Cardiac muscle cell (in vitro differentiated cells and primary cell): ENCODE measurements around the gene LDB2. TPM values are rescaled to one million over a fixed set of nuclear protein-coding genes. Genes with fewer than 3 reads are reported as not detected.

Experiments used
- DNase-seq, 2 donors: peaks; one replicate each; pipeline versions ENCODE4 v3.0.0 to v3.0.0-alpha.2; 2010 to 2017; ENCODE audit warnings: low read depth in 1 of 2, low spot score in 1 of 2
- H3K27ac ChIP-seq: fragments of 200-600 bp; sonication (generic); 2 replicates; pipeline ENCODE4 v1.5.1; 2016
- H3K27me3 ChIP-seq: fragments of 200-600 bp; sonication (generic); 2 replicates; pipeline ENCODE4 v1.6.0; 2016; ENCODE audit warnings: control low read depth
- H3K36me3 ChIP-seq: fragments of 200-600 bp; sonication (generic); 2 replicates; pipeline ENCODE4 v1.5.1; 2016; ENCODE audit warnings: control low read depth
- H3K4me1 ChIP-seq: fragments of 200-600 bp; sonication (generic); 2 replicates; pipeline ENCODE4 v1.8.1; 2017; ENCODE audit warnings: low read depth, mild to moderate bottlenecking, mixed run types
- H3K4me3 ChIP-seq: fragments of 200-600 bp; sonication (generic); 2 replicates; pipeline ENCODE4 v1.5.1; 2016; ENCODE audit warnings: mild to moderate bottlenecking
- H3K9me3 ChIP-seq: fragments of 200-600 bp; sonication (generic); 2 replicates; pipeline ENCODE4 v1.5.1; 2017; ENCODE audit warnings: low read depth, mild to moderate bottlenecking, control low read depth
- polyA plus RNA-seq: library from polyadenylated mRNA; unstranded; fragments of >200 nt; fragmentation: Nextera tagmentation; extraction: Ambion mirVana; gene quantifications from 2 replicates; pipeline ENCODE4 v1.2.1, GENCODE V29; 2016
- total RNA-seq: library from RNA; depleted of rRNA; stranded (reverse); fragments of >200 nt; gene quantifications from 2 replicates; pipeline ENCODE4 v1.2.3, GENCODE V29; 2016
- TF ChIP-seq, protein P1 (sequence below): IDR thresholded peaks from 2 replicates; pipeline ENCODE4 v1.5.1; 2012; ENCODE audit warnings: low read depth, mild to moderate bottlenecking, low read length

The LDB2 gene
- total and polyA plus RNA-seq, 2 experiments from 2014 or later: 10.4 to 12.4 TPM

DNA sequence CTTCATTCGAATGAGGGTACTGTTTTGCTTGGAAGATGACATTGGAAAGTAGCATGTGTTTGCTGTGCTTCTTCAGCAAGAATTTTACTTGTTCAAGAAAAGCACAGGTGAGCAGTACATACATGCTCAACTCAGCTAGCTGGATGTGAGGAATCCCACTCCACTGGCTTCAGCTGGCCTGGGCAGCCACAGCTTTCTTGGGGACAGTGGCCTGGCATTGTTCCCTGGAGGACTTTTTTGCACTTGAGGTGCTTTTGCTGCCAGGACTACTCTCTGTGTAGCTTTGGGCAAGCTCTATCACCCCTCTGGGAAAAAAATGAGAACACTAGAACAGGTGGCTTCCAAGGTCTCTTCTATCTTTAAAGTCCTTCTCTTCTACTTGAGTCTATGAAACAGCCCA, 184.3 kb downstream of the LDB2 start:
- Histone ChIP-seq H3K9me3 (no peaks in the 10 kb centered on the region), H3K27me3 (no peaks in the 10 kb centered on the region), H3K4me1 (no peaks in the 10 kb centered on the region), H3K4me3 (no peak overlapping the region), H3K27ac (no peak overlapping the region), H3K36me3 (no peaks in the 10 kb centered on the region)
- TF ChIP-seq, protein P1, sequence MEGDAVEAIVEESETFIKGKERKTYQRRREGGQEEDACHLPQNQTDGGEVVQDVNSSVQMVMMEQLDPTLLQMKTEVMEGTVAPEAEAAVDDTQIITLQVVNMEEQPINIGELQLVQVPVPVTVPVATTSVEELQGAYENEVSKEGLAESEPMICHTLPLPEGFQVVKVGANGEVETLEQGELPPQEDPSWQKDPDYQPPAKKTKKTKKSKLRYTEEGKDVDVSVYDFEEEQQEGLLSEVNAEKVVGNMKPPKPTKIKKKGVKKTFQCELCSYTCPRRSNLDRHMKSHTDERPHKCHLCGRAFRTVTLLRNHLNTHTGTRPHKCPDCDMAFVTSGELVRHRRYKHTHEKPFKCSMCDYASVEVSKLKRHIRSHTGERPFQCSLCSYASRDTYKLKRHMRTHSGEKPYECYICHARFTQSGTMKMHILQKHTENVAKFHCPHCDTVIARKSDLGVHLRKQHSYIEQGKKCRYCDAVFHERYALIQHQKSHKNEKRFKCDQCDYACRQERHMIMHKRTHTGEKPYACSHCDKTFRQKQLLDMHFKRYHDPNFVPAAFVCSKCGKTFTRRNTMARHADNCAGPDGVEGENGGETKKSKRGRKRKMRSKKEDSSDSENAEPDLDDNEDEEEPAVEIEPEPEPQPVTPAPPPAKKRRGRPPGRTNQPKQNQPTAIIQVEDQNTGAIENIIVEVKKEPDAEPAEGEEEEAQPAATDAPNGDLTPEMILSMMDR: no peak
- DNase-seq: no peak

DNA sequence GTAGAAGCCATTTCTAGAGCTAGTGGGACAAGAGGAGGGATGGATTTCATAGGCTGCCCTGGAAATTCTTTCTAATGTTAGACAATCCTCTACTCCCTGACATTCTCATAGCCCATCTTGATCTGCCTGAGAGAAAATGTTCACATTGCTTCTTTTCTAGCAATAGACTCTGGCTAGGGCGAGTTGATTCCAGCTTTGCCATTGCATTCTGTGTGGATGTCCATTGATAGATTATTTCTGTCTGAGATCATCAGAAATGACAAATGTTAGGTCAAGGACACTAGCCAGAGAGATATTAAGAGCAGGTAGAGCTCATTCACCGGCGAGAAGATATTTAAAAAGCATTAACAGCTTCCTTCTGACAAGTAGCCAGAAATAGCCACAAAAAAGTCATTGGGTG, 184.7 kb downstream of the LDB2 start:
- Histone ChIP-seq H3K4me3 (no peak overlapping the region), H3K27ac (no peak overlapping the region), H3K4me1 (no peaks in the 10 kb centered on the region), H3K27me3 (no peaks in the 10 kb centered on the region), H3K36me3 (no peaks in the 10 kb centered on the region), H3K9me3 (no peaks in the 10 kb centered on the region)
- TF ChIP-seq, protein P1: no peak
- DNase-seq: no peak

DNA sequence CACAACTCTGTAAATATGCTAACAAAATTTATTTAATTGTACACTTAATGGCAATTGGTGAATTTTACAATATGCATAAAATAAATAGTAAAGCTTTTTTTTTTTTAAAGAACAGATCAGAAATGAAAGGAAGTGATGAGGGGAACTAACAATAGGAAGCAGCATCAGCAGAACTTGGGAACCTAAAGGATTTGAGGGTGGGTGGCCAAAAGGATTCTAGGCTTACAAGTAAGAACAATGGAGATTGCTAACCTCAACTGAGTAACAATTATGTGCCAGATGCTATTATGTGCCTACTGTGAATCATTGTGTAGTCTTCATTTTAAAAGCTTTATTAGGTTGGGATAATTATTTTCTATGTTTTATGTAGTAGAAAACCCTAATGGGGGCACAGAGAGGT, 185.2 kb downstream of the LDB2 start:
- TF ChIP-seq, protein P1: no peak
- Histone ChIP-seq H3K9me3 (no peaks in the 10 kb centered on the region), H3K27me3 (no peaks in the 10 kb centered on the region), H3K36me3 (no peaks in the 10 kb centered on the region), H3K4me3 (no peak overlapping the region), H3K27ac (no peak overlapping the region), H3K4me1 (no peaks in the 10 kb centered on the region)
- no peak for DNase-seq

DNA sequence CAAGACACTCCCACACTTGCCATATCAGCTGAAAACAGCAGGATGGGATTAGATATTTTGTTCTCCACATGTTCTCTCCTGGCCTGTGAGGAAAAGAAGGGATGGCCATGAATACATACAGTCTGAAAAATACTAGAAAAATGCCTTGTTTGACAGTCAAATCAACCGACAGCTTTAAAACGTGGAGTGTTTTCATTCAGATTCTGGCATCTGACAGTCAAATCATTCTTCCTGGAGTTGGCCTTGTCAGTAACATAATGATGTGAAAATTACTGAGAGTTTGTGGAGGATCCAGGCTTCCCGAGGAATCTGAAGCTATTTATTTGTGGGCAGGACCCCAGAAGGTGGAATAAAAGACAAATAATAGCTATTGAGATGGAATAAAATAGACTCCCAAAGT, 188.2 kb downstream of the LDB2 start:
- DNase-seq: no peak
- Histone ChIP-seq H3K27ac (no peak overlapping the region), H3K9me3 (no peaks in the 10 kb centered on the region), H3K36me3 (no peaks in the 10 kb centered on the region), H3K4me1 (no peaks in the 10 kb centered on the region), H3K27me3 (no peaks in the 10 kb centered on the region), H3K4me3 (no peak overlapping the region)
- TF ChIP-seq, protein P1: no peak

DNA sequence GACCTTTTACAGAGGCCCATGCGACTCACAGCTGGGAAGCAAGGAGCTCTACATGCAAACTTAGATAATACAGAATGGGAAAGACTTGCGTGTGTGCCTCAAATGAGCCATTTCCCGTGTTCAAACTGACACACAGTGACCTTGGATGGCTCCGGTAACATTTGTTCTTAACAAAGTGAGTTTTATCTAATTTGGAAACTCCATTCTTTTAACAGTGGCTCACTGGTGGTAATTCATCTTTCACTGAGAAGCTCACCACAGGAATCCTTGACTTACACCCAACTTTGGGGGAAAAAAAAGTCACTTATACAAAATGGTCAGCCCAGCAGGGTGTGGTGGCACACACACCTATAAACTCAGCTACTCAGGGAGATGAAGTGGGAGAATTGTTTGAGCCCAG, 190.6 kb downstream of the LDB2 start:
- H3K4me3 ChIP-seq: no peak overlapping the region
- no peaks in the 10 kb centered on the region for H3K4me1 ChIP-seq
- no peaks in the 10 kb centered on the region for H3K27me3 ChIP-seq
- no peak overlapping the region for H3K27ac ChIP-seq
- TF ChIP-seq, protein P1: no peak
- DNase-seq: peak in 1 of 2 donors; percentile 67
- H3K36me3 ChIP-seq: no peaks in the 10 kb centered on the region
- H3K9me3 ChIP-seq: no peaks in the 10 kb centered on the region

DNA sequence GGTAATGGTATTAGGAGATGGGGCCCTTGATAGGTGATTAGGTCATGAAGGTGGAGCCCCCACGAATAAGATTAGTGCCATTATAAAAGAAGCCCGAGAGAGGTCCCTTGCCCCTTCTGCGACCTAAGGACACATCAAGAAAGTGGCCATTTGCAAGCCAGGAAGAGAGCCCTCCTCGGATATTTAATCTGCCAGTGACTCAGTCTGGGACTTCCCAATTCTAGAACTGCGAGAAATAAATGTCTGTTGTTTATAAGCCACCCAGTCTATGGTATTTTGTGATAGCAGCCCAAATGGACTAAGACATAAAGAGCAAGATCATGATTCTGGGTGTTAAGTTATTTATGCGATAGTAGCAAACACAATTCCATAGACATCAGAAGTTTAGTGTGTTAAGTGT, 192.2 kb downstream of the LDB2 start:
- H3K4me3 ChIP-seq: no peak overlapping the region
- no peak overlapping the region for H3K27ac ChIP-seq
- H3K4me1 ChIP-seq: no peaks in the 10 kb centered on the region
- no peaks in the 10 kb centered on the region for H3K9me3 ChIP-seq
- TF ChIP-seq, protein P1: no peak
- no peak for DNase-seq
- H3K27me3 ChIP-seq: no peaks in the 10 kb centered on the region
- H3K36me3 ChIP-seq: no peaks in the 10 kb centered on the region
